ENCODE data around the gene HIVEP3.
A peak's percentile ranks its signal among the peaks of the same experiment; 100 is the strongest.
"Not testable (repeated sequence)": the region's sequence is repeated elsewhere in the genome, so short reads cannot be mapped to it uniquely, and the experiment has no call there.

HIVEP3 gene

DNA sequence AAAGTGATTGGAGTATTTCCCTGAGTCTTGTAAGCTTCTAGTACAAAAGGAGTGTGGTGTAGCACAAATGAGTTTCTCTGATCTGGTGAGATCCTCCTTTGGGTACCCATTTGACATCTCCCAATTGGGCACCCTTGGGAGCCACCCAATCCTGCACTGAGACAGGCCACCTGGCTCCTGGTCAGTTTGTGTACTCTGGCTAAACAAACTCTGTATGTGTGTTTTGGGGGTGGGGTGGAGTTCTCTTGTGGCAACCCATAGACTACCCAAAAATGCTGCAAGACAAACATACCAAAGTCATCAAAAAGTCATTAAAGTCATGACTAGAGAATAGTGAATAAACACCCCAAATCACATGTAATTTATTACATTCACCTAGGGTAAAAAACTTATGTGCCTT lies 8.4 kb upstream of the HIVEP3 start:
- no peak overlapping the region for H2AFZ ChIP-seq (ENCODE audit: low read length)
- H4K20me1 ChIP-seq (ENCODE audit: insufficient read depth, low read length, poor library complexity, severe bottlenecking), result no peaks in the 10 kb centered on the region
- no peak overlapping the region for H3K4me3 ChIP-seq (ENCODE audit: low read length, poor library complexity, severe bottlenecking)
- H3F3A ChIP-seq (ENCODE audit: low read depth), result no peaks in the 10 kb centered on the region
- H3K4me1 ChIP-seq (ENCODE audit: insufficient read depth, low read length, poor library complexity, severe bottlenecking), result no peaks in the 10 kb centered on the region
- H3K27me3 ChIP-seq (ENCODE audit: insufficient read depth, low read length, poor library complexity, severe bottlenecking), result no peaks in the 10 kb centered on the region
- no peaks in the 10 kb centered on the region for H3K79me2 ChIP-seq (ENCODE audit: insufficient read depth, low read length)
- H3K4me2 ChIP-seq (ENCODE audit: low read depth, low read length, poor library complexity, severe bottlenecking), result no peak overlapping the region
- H3K9ac ChIP-seq (ENCODE audit: low read depth, low read length, poor library complexity, severe bottlenecking), result no peak overlapping the region
- TF ChIP-seq, protein P1, sequence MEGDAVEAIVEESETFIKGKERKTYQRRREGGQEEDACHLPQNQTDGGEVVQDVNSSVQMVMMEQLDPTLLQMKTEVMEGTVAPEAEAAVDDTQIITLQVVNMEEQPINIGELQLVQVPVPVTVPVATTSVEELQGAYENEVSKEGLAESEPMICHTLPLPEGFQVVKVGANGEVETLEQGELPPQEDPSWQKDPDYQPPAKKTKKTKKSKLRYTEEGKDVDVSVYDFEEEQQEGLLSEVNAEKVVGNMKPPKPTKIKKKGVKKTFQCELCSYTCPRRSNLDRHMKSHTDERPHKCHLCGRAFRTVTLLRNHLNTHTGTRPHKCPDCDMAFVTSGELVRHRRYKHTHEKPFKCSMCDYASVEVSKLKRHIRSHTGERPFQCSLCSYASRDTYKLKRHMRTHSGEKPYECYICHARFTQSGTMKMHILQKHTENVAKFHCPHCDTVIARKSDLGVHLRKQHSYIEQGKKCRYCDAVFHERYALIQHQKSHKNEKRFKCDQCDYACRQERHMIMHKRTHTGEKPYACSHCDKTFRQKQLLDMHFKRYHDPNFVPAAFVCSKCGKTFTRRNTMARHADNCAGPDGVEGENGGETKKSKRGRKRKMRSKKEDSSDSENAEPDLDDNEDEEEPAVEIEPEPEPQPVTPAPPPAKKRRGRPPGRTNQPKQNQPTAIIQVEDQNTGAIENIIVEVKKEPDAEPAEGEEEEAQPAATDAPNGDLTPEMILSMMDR (conservative IDR thresholded peaks at IDR 0.05; ENCODE audit: low read length), result no peak
- no peak for TF ChIP-seq EZH2phosphoT487 (IDR thresholded peaks at IDR 0.05; ENCODE audit: borderline replicate concordance)
- H3K36me3 ChIP-seq (ENCODE audit: insufficient read depth, low read length), result no peaks in the 10 kb centered on the region
- H3K9me2 ChIP-seq (replicated peaks; ENCODE audit: low read depth, low read length), result no peaks in the 10 kb centered on the region
- no peaks in the 10 kb centered on the region for H3K9me3 ChIP-seq (ENCODE audit: insufficient read depth, low read depth, low read length)

DNA sequence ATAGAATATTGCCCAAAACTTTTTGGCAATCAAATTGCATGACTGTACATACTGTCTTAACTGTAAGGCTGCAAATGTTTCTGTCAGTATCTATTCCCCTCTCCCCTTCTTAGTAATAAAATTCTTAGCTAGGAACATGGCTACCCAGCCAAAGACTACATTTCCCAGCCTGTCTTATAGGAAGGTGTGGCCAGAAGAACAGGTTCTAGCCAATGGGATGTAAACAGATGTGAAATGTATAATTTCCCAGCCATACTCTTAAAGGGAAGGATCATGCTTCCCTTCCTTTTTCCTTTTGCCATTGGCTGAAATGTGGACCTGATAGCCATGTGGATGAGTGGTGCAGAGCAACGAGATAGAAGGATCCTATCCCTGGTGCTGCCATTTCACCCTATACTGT lies 7.0 kb upstream of the HIVEP3 start:
- Histone ChIP-seq H2AFZ (ENCODE audit: low read length) (peak overlapping the region; percentile 38; the same call in 1 of the 2 replicates), H3K4me1 (ENCODE audit: insufficient read depth, low read length, poor library complexity, severe bottlenecking) (peaks cover 1% of the 10 kb centered on the region), H3K9me3 (ENCODE audit: insufficient read depth, low read depth, low read length) (no peaks in the 10 kb centered on the region), H3F3A (ENCODE audit: low read depth) (no peaks in the 10 kb centered on the region), H3K27me3 (ENCODE audit: insufficient read depth, low read length, poor library complexity, severe bottlenecking) (no peaks in the 10 kb centered on the region), H3K9me2 (replicated peaks; ENCODE audit: low read depth, low read length) (no peaks in the 10 kb centered on the region), H4K20me1 (ENCODE audit: insufficient read depth, low read length, poor library complexity, severe bottlenecking) (no peaks in the 10 kb centered on the region), H3K79me2 (ENCODE audit: insufficient read depth, low read length) (no peaks in the 10 kb centered on the region), H3K4me3 (ENCODE audit: low read length, poor library complexity, severe bottlenecking) (no peak overlapping the region), H3K36me3 (ENCODE audit: insufficient read depth, low read length) (no peaks in the 10 kb centered on the region), H3K4me2 (ENCODE audit: low read depth, low read length, poor library complexity, severe bottlenecking) (no peak overlapping the region), H3K9ac (ENCODE audit: low read depth, low read length, poor library complexity, severe bottlenecking) (no peak overlapping the region)
- TF ChIP-seq EZH2phosphoT487 (IDR thresholded peaks at IDR 0.05; ENCODE audit: borderline replicate concordance), result no peak
- TF ChIP-seq, protein P1 (conservative IDR thresholded peaks at IDR 0.05; ENCODE audit: low read length), result no peak

DNA sequence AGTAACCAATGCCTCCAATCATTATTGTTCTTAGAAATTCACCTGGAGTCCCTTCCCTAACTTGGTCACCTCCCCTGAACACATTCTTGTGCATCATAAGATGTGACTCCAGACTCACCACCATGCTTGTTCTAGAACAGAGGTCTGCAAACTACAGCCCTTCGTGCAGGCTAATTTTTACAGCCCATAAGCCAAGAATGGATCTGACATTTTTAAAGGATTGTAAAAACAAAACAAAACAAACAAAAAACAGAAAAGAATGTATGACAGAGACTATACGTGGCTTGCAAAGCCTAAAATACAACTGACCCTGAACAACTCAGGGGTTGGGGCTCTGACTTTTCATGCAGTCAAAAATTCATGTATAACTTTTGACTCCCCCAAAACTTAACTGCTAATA lies 6.2 kb upstream of the HIVEP3 start:
- Histone ChIP-seq H4K20me1 (ENCODE audit: insufficient read depth, low read length, poor library complexity, severe bottlenecking) (no peaks in the 10 kb centered on the region), H2AFZ (ENCODE audit: low read length) (no peak overlapping the region), H3K79me2 (ENCODE audit: insufficient read depth, low read length) (no peaks in the 10 kb centered on the region), H3K9me3 (ENCODE audit: insufficient read depth, low read depth, low read length) (no peaks in the 10 kb centered on the region), H3K4me2 (ENCODE audit: low read depth, low read length, poor library complexity, severe bottlenecking) (no peak overlapping the region), H3K36me3 (ENCODE audit: insufficient read depth, low read length) (no peaks in the 10 kb centered on the region), H3K9me2 (replicated peaks; ENCODE audit: low read depth, low read length) (no peaks in the 10 kb centered on the region), H3K27me3 (ENCODE audit: insufficient read depth, low read length, poor library complexity, severe bottlenecking) (no peaks in the 10 kb centered on the region), H3F3A (ENCODE audit: low read depth) (no peaks in the 10 kb centered on the region), H3K9ac (ENCODE audit: low read depth, low read length, poor library complexity, severe bottlenecking) (no peak overlapping the region), H3K4me3 (ENCODE audit: low read length, poor library complexity, severe bottlenecking) (no peak overlapping the region), H3K4me1 (ENCODE audit: insufficient read depth, low read length, poor library complexity, severe bottlenecking) (peaks cover 7% of the 10 kb centered on the region)
- no peak for TF ChIP-seq EZH2phosphoT487 (IDR thresholded peaks at IDR 0.05; ENCODE audit: borderline replicate concordance)
- TF ChIP-seq, protein P1 (conservative IDR thresholded peaks at IDR 0.05; ENCODE audit: low read length), result no peak

DNA sequence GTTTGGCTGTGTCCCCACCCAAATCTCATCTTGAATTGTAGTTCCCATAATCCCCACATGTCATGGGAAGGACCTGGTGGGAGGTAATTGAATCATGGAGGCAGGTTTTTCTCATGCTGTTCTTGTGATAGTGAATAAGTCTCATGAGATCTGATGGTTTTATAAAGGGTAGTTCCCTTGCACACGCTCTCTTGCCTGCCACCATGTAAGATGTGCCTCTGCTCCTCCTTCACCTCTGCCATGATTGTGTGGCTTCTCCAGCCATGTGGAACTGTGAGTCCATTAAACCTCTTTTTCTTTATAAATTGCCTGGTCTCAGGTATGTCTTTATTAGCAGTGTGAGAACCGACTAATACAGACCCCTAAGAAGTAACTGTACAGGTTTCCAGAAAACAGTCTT lies 2.5 kb upstream of the HIVEP3 start:
- not testable (repeated sequence) for H3K9me2 ChIP-seq (replicated peaks; ENCODE audit: low read depth, low read length); H3K9me3 ChIP-seq (ENCODE audit: insufficient read depth, low read depth, low read length); H4K20me1 ChIP-seq (ENCODE audit: insufficient read depth, low read length, poor library complexity, severe bottlenecking); H3K4me3 ChIP-seq (ENCODE audit: low read length, poor library complexity, severe bottlenecking); H3K27me3 ChIP-seq (ENCODE audit: insufficient read depth, low read length, poor library complexity, severe bottlenecking); H3K4me2 ChIP-seq (ENCODE audit: low read depth, low read length, poor library complexity, severe bottlenecking); H3K9ac ChIP-seq (ENCODE audit: low read depth, low read length, poor library complexity, severe bottlenecking); H2AFZ ChIP-seq (ENCODE audit: low read length); H3K79me2 ChIP-seq (ENCODE audit: insufficient read depth, low read length); H3F3A ChIP-seq (ENCODE audit: low read depth); H3K36me3 ChIP-seq (ENCODE audit: insufficient read depth, low read length)
- H3K4me1 ChIP-seq (ENCODE audit: insufficient read depth, low read length, poor library complexity, severe bottlenecking), result peaks cover 40% of the 10 kb centered on the region

All from Loucy (cell line).